Skeletal muscle tissue (tissue), 4 donors: ENCODE results near the gene FXYD7. TPM values are rescaled to one million over a fixed set of nuclear protein-coding genes. Genes with fewer than 3 reads are reported as not detected.

Source experiments
- H3K27ac ChIP-seq: one replicate; pipeline ENCODE4 v1.7.0; 2013; ENCODE audit warnings: mild to moderate bottlenecking, low read depth, low read length, inconsistent platforms
- H3K27me3 ChIP-seq, 3 donors: one replicate each; pipeline ENCODE4 v1.7.0; 2013; ENCODE audit warnings: low read length in 3 of 3; ENCODE audit not compliant: control insufficient read depth in 3 of 3, insufficient read depth in 3 of 3
- H3K36me3 ChIP-seq, 3 donors: one replicate each; pipeline ENCODE4 v1.7.0; 2013; ENCODE audit warnings: low read length in 3 of 3; ENCODE audit not compliant: control insufficient read depth in 3 of 3, insufficient read depth in 3 of 3
- H3K4me1 ChIP-seq, 3 donors: one replicate each; pipeline ENCODE4 v1.7.0; 2013; ENCODE audit warnings: low read length in 3 of 3, mild to moderate bottlenecking in 3 of 3; ENCODE audit not compliant: control insufficient read depth in 3 of 3, insufficient read depth in 3 of 3
- H3K4me3 ChIP-seq, 3 donors: one replicate each; pipeline ENCODE4 v1.7.0; 2013; ENCODE audit warnings: low read length in 3 of 3
- H3K9ac ChIP-seq, 3 donors: one replicate each; pipeline ENCODE4 v1.7.0; 2013; ENCODE audit warnings: low read length in 3 of 3, mild to moderate bottlenecking in 3 of 3, moderate library complexity in 2 of 3, low read depth in 1 of 3
- H3K9me3 ChIP-seq, 3 donors: one replicate each; pipeline ENCODE4 v1.7.0; 2013; ENCODE audit warnings: low read length in 3 of 3; ENCODE audit not compliant: control insufficient read depth in 3 of 3
- total RNA-seq: library from RNA; depleted of rRNA; stranded (reverse); fragments of >200 nt; gene quantifications from one replicate; pipeline ENCODE4 v1.2.3, GENCODE V29; 2014
- donor health status: Osteomylitis.

The FXYD7 gene
- total RNA-seq, 1 donor from 2014 or later = 0.52 TPM

- Histone ChIP-seq H3K27ac (no peak overlapping the region), H3K9me3 (peaks cover 11 to 27% (median 16%) of the 10 kb centered on the region in 3 donors), H3K9ac (no peak overlapping the region), H3K4me1 (no peaks in the 10 kb centered on the region), H3K4me3 (no peak overlapping the region), H3K36me3 (peaks cover 19 to 24% (median 22%) of the 10 kb centered on the region in 3 donors), H3K27me3 (peaks cover 4 to 8% (median 8%) of the 10 kb centered on the region in 3 donors)
These were observed 19.6 kb downstream of the FXYD7 start for GRCh38 chr19:35162471-35163326.

- Histone ChIP-seq H3K4me3 (no peak overlapping the region), H3K9me3 (peaks cover 11 to 27% (median 16%) of the 10 kb centered on the region in 3 donors), H3K27me3 (peaks cover 0 to 3% (median 0%) of the 10 kb centered on the region in 3 donors), H3K27ac (no peak overlapping the region), H3K9ac (no peak overlapping the region), H3K36me3 (peaks cover 19 to 22% (median 20%) of the 10 kb centered on the region in 3 donors), H3K4me1 (no peaks in the 10 kb centered on the region)
These were observed 21.4 kb downstream of the FXYD7 start for GRCh38 chr19:35164418-35164817.

- Histone ChIP-seq H3K27ac (no peak overlapping the region), H3K36me3 (peaks cover 17 to 22% (median 19%) of the 10 kb centered on the region in 3 donors), H3K4me3 (no peak overlapping the region), H3K9ac (no peak overlapping the region), H3K9me3 (peaks cover 11 to 27% (median 16%) of the 10 kb centered on the region in 3 donors), H3K4me1 (no peaks in the 10 kb centered on the region), H3K27me3 (no peaks in the 10 kb centered on the region)
These were observed 22.4 kb downstream of the FXYD7 start for GRCh38 chr19:35165200-35166058.

- H3K36me3 ChIP-seq = peaks cover 15 to 22% (median 16%) of the 10 kb centered on the region in 3 donors
- H3K4me3 ChIP-seq = no peak overlapping the region
- H3K9ac ChIP-seq = no peak overlapping the region
- H3K27me3 ChIP-seq = no peaks in the 10 kb centered on the region
- H3K9me3 ChIP-seq = peaks cover 11 to 24% (median 15%) of the 10 kb centered on the region in 3 donors
- no peaks in the 10 kb centered on the region for H3K4me1 ChIP-seq
- H3K27ac ChIP-seq = no peak overlapping the region
These were observed 23.3 kb downstream of the FXYD7 start for GRCh38 chr19:35166100-35167063.

GRCh38 chr19:35167251-35168119, 24.4 kb downstream of the FXYD7 start:
- Histone ChIP-seq H3K4me3 (no peak overlapping the region), H3K9me3 (peaks cover 7 to 17% (median 11%) of the 10 kb centered on the region in 3 donors), H3K27me3 (no peaks in the 10 kb centered on the region), H3K4me1 (no peaks in the 10 kb centered on the region), H3K36me3 (peaks cover 9 to 19% (median 14%) of the 10 kb centered on the region in 3 donors), H3K9ac (no peak overlapping the region), H3K27ac (no peak overlapping the region)

GRCh38 chr19:35168196-35168595, 25.1 kb downstream of the FXYD7 start:
- H3K4me1 ChIP-seq = no peaks in the 10 kb centered on the region
- peaks cover 4 to 19% (median 14%) of the 10 kb centered on the region in 3 donors for H3K36me3 ChIP-seq
- no peak overlapping the region for H3K9ac ChIP-seq
- H3K27ac ChIP-seq = no peak overlapping the region
- H3K9me3 ChIP-seq = peaks cover 6 to 11% (median 11%) of the 10 kb centered on the region in 3 donors
- H3K27me3 ChIP-seq = no peaks in the 10 kb centered on the region
- H3K4me3 ChIP-seq = no peak overlapping the region

GRCh38 chr19:35169221-35169995, 26.4 kb downstream of the FXYD7 start:
- H3K27ac ChIP-seq = no peak overlapping the region
- peaks cover 6 to 11% (median 11%) of the 10 kb centered on the region in 3 donors for H3K9me3 ChIP-seq
- peaks cover 0 to 3% (median 0%) of the 10 kb centered on the region in 3 donors for H3K27me3 ChIP-seq
- H3K9ac ChIP-seq = no peak overlapping the region
- H3K4me3 ChIP-seq = no peak overlapping the region
- peaks cover 4 to 14% (median 13%) of the 10 kb centered on the region in 3 donors for H3K36me3 ChIP-seq
- no peaks in the 10 kb centered on the region for H3K4me1 ChIP-seq

- Histone ChIP-seq H3K9ac (no peak overlapping the region), H3K4me1 (no peaks in the 10 kb centered on the region), H3K9me3 (peaks cover 6 to 11% (median 8%) of the 10 kb centered on the region in 3 donors), H3K27ac (no peak overlapping the region), H3K4me3 (no peak overlapping the region), H3K36me3 (peaks cover 4 to 13% (median 10%) of the 10 kb centered on the region in 3 donors), H3K27me3 (peaks cover 0 to 3% (median 0%) of the 10 kb centered on the region in 3 donors)
These were observed 27.5 kb downstream of the FXYD7 start for GRCh38 chr19:35170359-35171061.
